Right lobe of liver (tissue), 6 donors: ENCODE data around the gene ULK2. TPM values are rescaled to one million over a fixed set of nuclear protein-coding genes. Genes with fewer than 3 reads are reported as not detected.

Experiments
- ATAC-seq, 4 donors: fragments of 200-7000 bp; cut with Tn5 transposase; one replicate each; pipeline ENCODE4 v1.9.1; 2020; ENCODE audit warnings: mild to moderate bottlenecking in 4 of 4, moderate library complexity in 4 of 4
- DNase-seq, 3 donors: peaks; one replicate each; pipeline ENCODE4 v3.0.0-alpha.2; 2020
- H3K27ac ChIP-seq, 3 donors: fragments of 200-600 bp; one replicate each; pipeline ENCODE4 v1.8.0; 2022
- H3K27me3 ChIP-seq, 2 donors: fragments of 200-600 bp; one replicate each; pipeline ENCODE4 v1.8.0; 2022
- H3K36me3 ChIP-seq, 4 donors: fragments of 200-600 bp; sonication (generic) in 1 of 4; one replicate each; pipeline versions ENCODE4 v1.5.1 to v1.8.0; 2017 to 2022; ENCODE audit warnings: control low read depth in 1 of 4
- H3K4me1 ChIP-seq, 4 donors: fragments of 200-600 bp; sonication (generic) in 1 of 4; one replicate each; pipeline versions ENCODE4 v1.5.1 to v1.8.0; 2017 to 2022; ENCODE audit warnings: control low read depth in 1 of 4
- H3K4me3 ChIP-seq, 3 donors: fragments of 200-600 bp; one replicate each; pipeline ENCODE4 v1.8.0; 2022
- H3K9me3 ChIP-seq, 4 donors: fragments of 200-600 bp; sonication (generic) in 1 of 4; one replicate each; pipeline versions ENCODE4 v1.5.1 to v1.8.0; 2017 to 2022; ENCODE audit warnings: control low read depth in 1 of 4
- CTCF ChIP-seq, 4 donors: fragments of 200-600 bp in 3 of 4; fragments of 450-650 bp in 1 of 4; IDR thresholded peaks; one replicate each; pipeline versions ENCODE4 v1.5.1 to v1.8.0; 2016 to 2022; ENCODE audit warnings: antibody characterized with exemption in 4 of 4, mild to moderate bottlenecking in 2 of 4
- POLR2A ChIP-seq: fragments of 450-650 bp; IDR thresholded peaks from one replicate; pipeline ENCODE4 v1.6.1; 2017; ENCODE audit warnings: antibody characterized with exemption, mild to moderate bottlenecking
- WGBS: methylation state at CpG from one replicate; pipeline ENCODE4 v1.1.6; 2018; ENCODE audit warnings: low coverage, low lambda C conversion rate; ENCODE audit not compliant: insufficient coverage; ENCODE audit errors: missing lambda C conversion rate; 5-methylcytosine and 5-hydroxymethylcytosine counted together
- intact Hi-C, 2 donors: fragments of 100-400 bp; cut with DNase I; formaldehyde crosslinking; loops; one replicate each; pipeline versions ENCODE4 v1.11.2 to v1.14.1; 2022
- total RNA-seq, 6 experiments: library from RNA; depleted of rRNA in 2 of 6; stranded (reverse); fragments of >200 nt in 2 of 6; fragmentation: NEBNext Ultra II Directional in 3 of 6; extraction: Animal tissue kit (Norgen Biotek cat#: 25700) in 3 of 6; gene quantifications; one replicate each; pipeline versions ENCODE4 v1.1.0 to v1.2.4, GENCODE V29; 2016 to 2023
- donor health status: DM: no; HTN: yes; CAD: no.
- donor health status: DM: no; HTN: no; CAD: no.
- donor health status: DM: no; HTN: no; CAD: no.
- donor health status: DM: no; HTN: yes; CAD: no.
- donor health status: DM: no; HTN: yes; CAD: no.

Gene ULK2
- total RNA-seq, 6 experiments from 2014 or later = 3.5 to 6.1 (median 4.8) TPM

- ATAC-seq = no peak
- Histone ChIP-seq H3K27me3 (no peaks in the 10 kb centered on the region), H3K36me3 (peaks cover 0 to 17% (median 7%) of the 10 kb centered on the region in 4 donors), H3K9me3 (peaks cover 0 to 12% (median 0%) of the 10 kb centered on the region in 4 donors), H3K4me1 (no peaks in the 10 kb centered on the region), H3K27ac (no peak overlapping the region), H3K4me3 (no peak overlapping the region)
- no peak for DNase-seq
- 67% methylated on average over 1 of the region's 1 CpG for WGBS
- TF ChIP-seq POLR2A (no peak), CTCF (IDR thresholded peaks at IDR 0.05) (no peak)
- intact Hi-C loops = no loop called here
Observed at GRCh38 chr17:19800571-19800970, 67.2 kb downstream of the ULK2 start.

- WGBS = 100% methylated on average over 1 of the region's 2 CpGs
- TF ChIP-seq POLR2A (no peak), CTCF (IDR thresholded peaks at IDR 0.05) (no peak)
- DNase-seq (no peak), ATAC-seq (no peak)
- H3K27me3 ChIP-seq = no peaks in the 10 kb centered on the region
- peaks cover 0 to 13% (median 0%) of the 10 kb centered on the region in 4 donors for H3K9me3 ChIP-seq
- H3K27ac ChIP-seq = no peak overlapping the region
- H3K36me3 ChIP-seq = peaks cover 0 to 19% (median 7%) of the 10 kb centered on the region in 4 donors
- no peaks in the 10 kb centered on the region for H3K4me1 ChIP-seq
- H3K4me3 ChIP-seq = no peak overlapping the region
- intact Hi-C loops = no loop called here
Observed at GRCh38 chr17:19799796-19800195, 67.9 kb downstream of the ULK2 start.

- ATAC-seq (no peak), DNase-seq (no peak)
- Histone ChIP-seq H3K4me3 (no peak overlapping the region), H3K27me3 (no peaks in the 10 kb centered on the region), H3K4me1 (no peaks in the 10 kb centered on the region), H3K36me3 (peaks cover 0 to 19% (median 8%) of the 10 kb centered on the region in 4 donors), H3K9me3 (peaks cover 0 to 13% (median 0%) of the 10 kb centered on the region in 4 donors), H3K27ac (no peak overlapping the region)
- WGBS = 97% methylated on average over 4 of the region's 4 CpGs
- TF ChIP-seq POLR2A (no peak), CTCF (IDR thresholded peaks at IDR 0.05) (no peak)
- intact Hi-C loops = no loop called here
Observed at GRCh38 chr17:19796457-19796856, 71.3 kb downstream of the ULK2 start.

GRCh38 chr17:19791918-19792550, 75.7 kb downstream of the ULK2 start:
- DNase-seq (no peak), ATAC-seq (no peak)
- Histone ChIP-seq H3K27me3 (no peaks in the 10 kb centered on the region), H3K4me1 (no peaks in the 10 kb centered on the region), H3K36me3 (peaks cover 0 to 17% (median 7%) of the 10 kb centered on the region in 4 donors), H3K27ac (no peak overlapping the region), H3K4me3 (no peak overlapping the region), H3K9me3 (peaks cover 0 to 13% (median 0%) of the 10 kb centered on the region in 4 donors)
- TF ChIP-seq CTCF (IDR thresholded peaks at IDR 0.05) (no peak), POLR2A (no peak)
- WGBS = 84% methylated on average over 3 of the region's 3 CpGs
- intact Hi-C loops = no loop called here
